ENCODE measurements around the gene ATP8B2.
"Not testable (repeated sequence)": the region's sequence is repeated elsewhere in the genome, so short reads cannot be mapped to it uniquely, and the experiment has no call there.

ATP8B2 gene

DNA sequence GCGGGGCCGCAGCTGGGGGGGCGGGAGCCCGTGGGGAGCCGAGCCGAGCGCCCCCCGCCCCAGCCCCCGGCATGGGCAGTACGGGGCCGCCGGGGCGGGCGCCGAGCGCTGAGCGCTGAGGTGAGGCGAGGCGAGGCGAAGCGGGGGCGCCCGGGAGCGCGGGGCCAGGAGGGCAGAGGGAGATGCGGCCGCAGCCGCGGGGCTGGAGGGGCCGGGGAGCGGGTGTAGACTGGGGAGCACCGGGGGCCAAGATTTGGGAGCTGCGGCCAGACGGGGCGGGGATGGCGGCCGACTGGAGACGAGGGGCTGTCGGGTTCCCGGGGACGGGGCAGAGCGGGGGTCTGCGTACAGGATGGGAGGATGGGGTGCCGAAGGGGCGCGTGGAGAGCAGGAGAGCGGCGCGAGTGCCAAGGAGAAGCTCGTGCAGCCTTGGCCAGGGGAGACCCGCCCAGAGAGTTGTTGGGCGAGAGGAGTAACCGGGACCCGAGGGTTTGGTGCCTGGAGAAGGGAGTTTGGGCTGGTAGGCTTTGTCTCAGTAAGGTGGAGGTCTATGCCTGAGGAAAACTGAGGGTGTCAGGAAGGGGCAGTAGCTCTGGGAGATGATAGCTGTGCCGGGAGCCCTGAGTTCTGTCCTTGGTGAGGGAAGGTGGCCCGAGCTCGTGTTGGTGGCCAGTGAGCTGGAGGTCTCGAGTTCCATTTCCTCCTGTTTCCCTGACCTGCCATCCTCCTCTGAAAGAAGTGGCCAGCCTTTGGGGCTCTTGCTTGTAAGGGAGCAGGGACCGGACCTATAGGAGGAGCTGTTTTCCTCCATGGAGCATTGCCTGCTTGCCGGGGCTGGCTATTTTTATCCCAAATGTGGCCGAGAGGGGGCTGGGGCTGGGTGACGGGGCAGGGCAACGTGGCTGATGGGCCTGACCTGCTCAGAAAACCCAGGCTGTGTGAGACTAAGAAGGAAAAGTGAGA is 539 bp downstream of the ATP8B2 start:
- peak; percentile 95 for DNase-seq (ENCODE audit: low spot score)

- peak; percentile 68 for DNase-seq (ENCODE audit: low spot score)
These were observed 1.5 kb downstream of the ATP8B2 start for GRCh38 chr1:154326546-154327465.

GRCh38 chr1:154327466-154328317 is 2.4 kb downstream of the ATP8B2 start:
- no peak for DNase-seq (ENCODE audit: low spot score)

- DNase-seq (ENCODE audit: low spot score) = peak; percentile 80
These were observed 3.2 kb downstream of the ATP8B2 start for GRCh38 chr1:154328318-154329151.

DNA sequence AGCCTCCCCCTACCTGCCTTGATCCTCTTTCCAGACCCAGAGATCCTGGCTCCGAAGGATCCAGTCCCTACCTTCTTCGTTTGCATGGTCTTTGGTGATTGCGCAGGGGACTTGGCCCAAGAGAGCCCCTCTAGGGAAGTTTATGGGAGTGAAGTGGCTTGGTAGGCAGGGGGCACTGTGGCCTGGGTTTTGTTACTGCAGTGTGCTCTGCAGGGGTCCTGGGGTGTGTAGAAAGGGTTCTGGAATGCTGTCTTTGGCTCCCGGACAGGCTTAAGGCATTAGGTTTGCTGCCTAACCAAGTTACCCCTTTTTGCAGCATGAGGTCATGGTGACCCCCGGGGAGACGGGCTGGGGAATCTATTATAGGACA is 3.8 kb downstream of the ATP8B2 start:
- DNase-seq (ENCODE audit: low spot score) = no peak

GRCh38 chr1:154329551-154330131 is 4.3 kb downstream of the ATP8B2 start:
- no peak for DNase-seq (ENCODE audit: low spot score)

DNA sequence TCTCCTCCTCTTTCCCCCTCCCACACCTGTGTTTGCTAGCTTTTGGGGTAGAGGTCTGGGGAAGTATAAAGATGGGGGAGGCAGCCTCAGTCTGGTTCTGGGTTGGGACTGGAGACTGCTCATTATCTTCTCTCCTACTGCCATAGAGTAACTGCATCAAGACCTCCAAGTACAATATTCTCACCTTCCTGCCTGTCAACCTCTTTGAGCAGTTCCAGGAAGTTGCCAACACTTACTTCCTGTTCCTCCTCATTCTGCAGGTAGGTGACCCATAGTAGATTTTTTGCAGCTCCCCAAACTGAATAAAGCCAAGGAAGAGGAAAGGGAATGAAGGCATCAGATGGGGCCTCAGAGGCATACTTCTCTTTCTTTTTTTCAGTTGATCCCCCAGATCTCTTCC is 5.3 kb downstream of the ATP8B2 start:
- no peak for DNase-seq (ENCODE audit: low spot score)

DNA sequence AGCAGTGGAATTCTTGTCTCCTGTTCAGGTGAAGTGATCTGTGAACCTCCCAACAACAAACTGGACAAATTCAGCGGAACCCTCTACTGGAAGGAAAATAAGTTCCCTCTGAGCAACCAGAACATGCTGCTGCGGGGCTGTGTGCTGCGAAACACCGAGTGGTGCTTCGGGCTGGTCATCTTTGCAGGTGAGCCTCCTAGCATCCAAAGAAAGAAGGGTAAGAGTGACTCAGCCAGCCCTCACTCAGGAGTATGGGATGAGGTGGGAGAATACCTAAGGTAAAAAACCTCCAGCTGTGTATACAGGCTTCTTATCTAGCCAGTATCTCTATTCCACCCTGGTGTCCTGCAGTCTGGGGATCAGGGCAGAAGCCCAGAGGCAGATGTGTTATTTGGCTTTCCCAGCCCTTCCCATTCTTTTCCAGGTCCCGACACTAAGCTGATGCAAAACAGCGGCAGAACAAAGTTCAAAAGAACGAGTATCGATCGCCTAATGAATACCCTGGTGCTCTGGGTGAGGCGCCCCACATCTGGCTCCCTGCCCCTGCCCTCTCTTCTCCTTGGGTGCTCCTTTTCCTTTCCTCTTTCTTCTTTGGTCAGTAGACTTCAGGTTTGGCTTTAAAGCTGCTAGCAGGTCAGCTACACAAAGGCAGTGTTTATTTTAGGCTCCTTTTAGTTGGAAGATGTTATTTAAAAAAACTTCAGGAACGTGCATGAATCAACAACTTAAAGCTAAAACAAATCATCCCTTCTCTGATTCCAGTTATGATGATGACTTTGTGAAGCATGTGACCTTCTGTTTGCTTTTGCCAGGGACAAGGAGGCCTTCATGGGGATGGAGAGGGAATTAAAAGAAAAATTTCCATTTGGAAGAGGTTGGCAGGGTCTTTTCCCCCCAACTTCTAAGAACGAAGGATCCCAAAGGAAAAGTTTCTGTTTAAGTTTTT is 9.0 kb downstream of the ATP8B2 start:
- DNase-seq (ENCODE audit: low spot score) = peak; percentile 45

- peak; percentile 85 for DNase-seq (ENCODE audit: low spot score)
These were observed 9.8 kb downstream of the ATP8B2 start for GRCh38 chr1:154335025-154335714.

GRCh38 chr1:154337253-154337894 is 12.0 kb downstream of the ATP8B2 start:
- DNase-seq (ENCODE audit: low spot score) = no peak

DNA sequence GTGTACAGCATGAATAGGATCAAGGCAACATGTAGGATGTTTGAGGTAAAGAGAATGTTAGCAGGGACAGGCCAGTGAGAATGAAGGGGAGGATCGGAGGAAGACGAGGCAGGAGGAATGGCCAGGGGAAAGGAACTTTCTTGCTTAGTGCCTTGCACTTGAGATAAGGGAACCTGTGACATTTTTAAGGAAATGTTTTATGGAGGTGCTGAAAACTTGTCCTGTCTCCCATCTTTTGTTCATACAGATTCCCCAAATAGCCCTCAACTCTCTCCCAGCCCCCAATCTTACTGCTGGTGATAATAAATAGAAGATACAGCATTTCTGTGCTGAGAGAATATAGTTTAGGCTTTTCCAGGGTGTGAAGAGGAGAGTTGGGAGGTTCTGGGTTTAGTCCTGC is 13.6 kb downstream of the ATP8B2 start:
- DNase-seq (ENCODE audit: low spot score) = no peak

GRCh38 chr1:154341366-154341765 is 16.0 kb downstream of the ATP8B2 start:
- not testable (repeated sequence) for DNase-seq (ENCODE audit: low spot score)

GRCh38 chr1:154342132-154342531 is 16.8 kb downstream of the ATP8B2 start:
- DNase-seq (ENCODE audit: low spot score) = no peak

DNA sequence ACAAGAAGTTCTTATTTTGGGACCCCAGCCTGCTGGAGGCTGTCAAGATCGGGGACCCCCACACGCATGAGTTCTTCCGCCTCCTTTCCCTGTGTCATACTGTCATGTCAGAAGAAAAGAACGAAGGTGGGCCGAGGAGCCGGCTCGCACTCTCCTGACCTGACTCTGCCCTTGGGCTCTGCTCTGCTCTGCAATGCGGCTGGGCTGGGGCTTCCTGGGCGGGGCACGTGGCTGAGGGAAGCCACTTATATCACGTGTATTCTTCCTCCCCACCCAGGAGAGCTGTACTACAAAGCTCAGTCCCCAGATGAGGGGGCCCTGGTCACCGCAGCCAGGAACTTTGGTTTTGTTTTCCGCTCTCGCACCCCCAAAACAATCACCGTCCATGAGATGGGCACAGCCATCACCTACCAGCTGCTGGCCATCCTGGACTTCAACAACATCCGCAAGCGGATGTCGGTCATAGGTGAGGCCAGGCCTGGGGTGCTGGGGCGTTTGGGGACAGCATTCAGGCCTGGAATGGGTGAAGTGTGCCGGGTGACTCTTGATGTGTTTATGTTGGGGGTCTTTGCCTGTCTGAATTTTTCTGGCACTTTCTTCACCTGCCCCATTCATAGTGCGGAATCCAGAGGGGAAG is 17.6 kb downstream of the ATP8B2 start:
- DNase-seq (ENCODE audit: low spot score) = no peak

GRCh38 chr1:154344977-154345837 is 19.9 kb downstream of the ATP8B2 start:
- DNase-seq (ENCODE audit: low spot score) = peak; percentile 58

- no peak for DNase-seq (ENCODE audit: low spot score)
These were observed 21.1 kb downstream of the ATP8B2 start for GRCh38 chr1:154346276-154346917.
